ENCODE data around the gene HOXC11.

GRCh38 chr12:53977596-53978445 lies 4.9 kb downstream of the HOXC11 start:
- TF ChIP-seq CTCF (IDR thresholded peaks at IDR 0.05) (no peak), POLR2AphosphoS5 (IDR thresholded peaks at IDR 0.05) (no peak)
